GM12878 (cell line): ENCODE results near the gene CNR2. TPM values are rescaled to one million over a fixed set of nuclear protein-coding genes. Genes with fewer than 3 reads are reported as not detected.
A peak's percentile ranks its signal among the peaks of the same experiment; 100 is the strongest.

ENCODE experiments used
- ATAC-seq: fragments of 200-7000 bp; cut with Tn5 transposase; 3 replicates; pipeline ENCODE4 v1.9.1; 2020; ENCODE audit warnings: mild to moderate bottlenecking, moderate library complexity
- BruUV-seq: library from RNA; stranded (reverse); fragments of 400-500 nt; replicated peaks from 2 replicates; lab custom pipeline; 2021; lab: Mats Ljungman, UMichigan
- CTCF ChIA-PET: fragments of 300-600 bp; sonication (Branson Sonifier 250); formaldehyde crosslinking; extraction: SDS; loops from one replicate; lab custom pipeline; 2021; ENCODE audit warnings: inconsistent platforms; lab: Yijun Ruan, JAX
- POLR2A ChIA-PET: fragments of 350-600 bp; formaldehyde crosslinking; extraction: SDS; loops from one replicate; lab custom pipeline; 2021; ENCODE audit warnings: inconsistent platforms; lab: Charles Lee
- RAD21 ChIA-PET: fragments of 300-600 bp; sonication (Branson Sonifier 250); formaldehyde crosslinking; loops from one replicate; lab custom pipeline; 2023; ENCODE audit warnings: antibody characterized with exemption; ENCODE audit not compliant: unreplicated experiment; lab: Charles Lee
- SMC1A ChIA-PET: fragments of 300-600 bp; sonication (Branson Sonifier 250); formaldehyde crosslinking; loops from one replicate; lab custom pipeline; 2023; ENCODE audit not compliant: unreplicated experiment, uncharacterized antibody; lab: Charles Lee
- DNase-seq: peaks from one replicate; pipeline ENCODE4 v3.0.0-alpha.2; 2011; ENCODE audit warnings: low read depth, low spot score
- FAIRE-seq: peaks from 3 replicates; lab custom pipeline; 2011; peaks lifted over from hg19 to GRCh38; lab: Jason Lieb, UNC
- H2AFZ ChIP-seq: 2 replicates; pipeline ENCODE4 v1.6.0; 2011; ENCODE audit warnings: low read depth, low read length, control low read depth; ENCODE audit not compliant: control insufficient read depth
- H3K27ac ChIP-seq: 2 replicates; pipeline ENCODE4 v1.5.1; 2011; ENCODE audit warnings: control low read depth; ENCODE audit not compliant: control insufficient read depth, insufficient read depth
- H3K27me3 ChIP-seq, 2 experiments: replicated peaks in 1 of 2; 2 replicates each; pipeline versions ENCODE4 v1.6.0 to v1.6.1; 2011; ENCODE audit warnings: low read length in 1 of 2; ENCODE audit not compliant: control insufficient read depth in 2 of 2, insufficient read depth in 2 of 2
- H3K36me3 ChIP-seq, 2 experiments: 2 replicates each; pipeline ENCODE4 v1.5.1; 2011; ENCODE audit warnings: low read length in 1 of 2; ENCODE audit not compliant: control insufficient read depth in 2 of 2, insufficient read depth in 2 of 2
- H3K4me1 ChIP-seq: 2 replicates; pipeline ENCODE4 v1.6.1; 2011; ENCODE audit warnings: mild to moderate bottlenecking, low read length, moderate library complexity, mixed read lengths; ENCODE audit not compliant: control insufficient read depth, insufficient read depth
- H3K4me2 ChIP-seq: 2 replicates; pipeline ENCODE4 v1.6.0; 2011; ENCODE audit warnings: control low read depth; ENCODE audit not compliant: control insufficient read depth, insufficient read depth
- H3K4me3 ChIP-seq: fragments of 200-600 bp; sonication (generic); 2 replicates; pipeline ENCODE4 v1.5.1; 2016
- H3K79me2 ChIP-seq: 2 replicates; pipeline ENCODE4 v1.6.0; 2011; ENCODE audit warnings: low read length; ENCODE audit not compliant: control insufficient read depth, insufficient read depth
- H3K9ac ChIP-seq: 2 replicates; pipeline ENCODE4 v1.8.0; 2011; ENCODE audit warnings: low read length, control low read depth, mixed read lengths; ENCODE audit not compliant: control insufficient read depth, insufficient read depth
- H3K9me3 ChIP-seq: replicated peaks from 3 replicates; pipeline ENCODE4 v1.5.1; 2011; ENCODE audit warnings: mild to moderate bottlenecking, low read length; ENCODE audit not compliant: control insufficient read depth, insufficient read depth
- H4K20me1 ChIP-seq: 2 replicates; pipeline ENCODE4 v1.6.0; 2011; ENCODE audit not compliant: control insufficient read depth, insufficient read depth
- CBX5 ChIP-seq: sonication (generic); IDR thresholded peaks from 2 replicates; pipeline ENCODE4 v1.6.1; 2016; ENCODE audit warnings: low read depth, moderate library complexity, mild to moderate bottlenecking, inconsistent platforms
- CREM ChIP-seq: IDR thresholded peaks from 2 replicates; pipeline ENCODE4 v1.6.1; 2014; ENCODE audit warnings: antibody characterized with exemption, low read depth
- HCFC1 ChIP-seq: fragments of 150-350 bp; IDR thresholded peaks from 2 replicates; pipeline ENCODE4 v1.6.1; 2014; ENCODE audit warnings: low read length
- NFYB ChIP-seq: IDR thresholded peaks from 2 replicates; pipeline ENCODE4 v1.6.1; 2011; ENCODE audit warnings: low read depth, mild to moderate bottlenecking, low read length, improper control_type of control experiment, moderate library complexity; ENCODE audit not compliant: insufficient read depth
- PAX8 ChIP-seq: fragments of 450-650 bp; IDR thresholded peaks from 2 replicates; pipeline ENCODE4 v1.6.1; 2017; ENCODE audit warnings: mild to moderate bottlenecking, moderate library complexity
- TCF7 ChIP-seq: IDR thresholded peaks from 2 replicates; pipeline ENCODE4 v1.6.1; 2014; ENCODE audit warnings: antibody characterized with exemption, borderline replicate concordance
- YBX1 ChIP-seq: fragments of 450-650 bp; IDR thresholded peaks from 2 replicates; pipeline ENCODE4 v1.6.1; 2016; ENCODE audit warnings: antibody characterized with exemption
- ZNF24 ChIP-seq: fragments of 450-650 bp; IDR thresholded peaks from 2 replicates; pipeline ENCODE4 v1.6.1; 2017; ENCODE audit warnings: antibody characterized with exemption, mild to moderate bottlenecking
- ZNF274 ChIP-seq: IDR thresholded peaks from one replicate; pipeline ENCODE4 v1.8.0; 2011; ENCODE audit not compliant: insufficient read length, insufficient read depth
- ZNF384 ChIP-seq: IDR thresholded peaks from 2 replicates; pipeline ENCODE4 v1.6.1; 2012; ENCODE audit warnings: low read depth, mild to moderate bottlenecking, low read length, improper control_type of control experiment, borderline replicate concordance
- WGBS: methylation state at CpG from one replicate; pipeline ENCODE4 v1.1.6; 2016; ENCODE audit warnings: low lambda C conversion rate; ENCODE audit not compliant: insufficient replicate concordance, insufficient coverage; ENCODE audit errors: missing lambda C conversion rate; 5-methylcytosine and 5-hydroxymethylcytosine counted together
- in situ Hi-C: fragments of 300-500 bp; cut with MboI; formaldehyde crosslinking; loops from 9 replicates; pipeline ENCODE4 v1.14.3; 2018; ENCODE audit warnings: mixed read lengths
- intact Hi-C: fragments of 100-400 bp; cut with micrococcal nuclease; formaldehyde crosslinking; loops from one replicate; pipeline ENCODE4 v1.14.2; 2022; ENCODE audit not compliant: unreplicated experiment
- polyA plus RNA-seq, 11 experiments: library from polyadenylated mRNA; depleted of rRNA in 4 of 11; unstranded in 6 of 11; stranded (reverse) in 5 of 11; fragments of >200 nt; fragmentation: Nextera tagmentation in 4 of 11; fragmentation: Illumina TruSeq in 1 of 11; extraction: Ambion mirVana in 4 of 11; extraction: Trizol in 1 of 11; gene quantifications; 1 replicate in 1 of 11; 2 replicates in 10 of 11; pipeline versions ENCODE4 v1.2.1 to v1.2.3, GENCODE V29; 2011 to 2016; ENCODE audit warnings: inconsistent platforms in 2 of 11, missing spikeins in 2 of 11, low read depth in 1 of 11
- total RNA-seq, 4 experiments: library from RNA; depleted of rRNA in 3 of 4; stranded (reverse); fragments of >200 nt in 3 of 4; fragmentation: Illumina TruSeq in 1 of 4; extraction: Trizol in 1 of 4; gene quantifications; 2 replicates each; pipeline versions ENCODE4 v1.2.1 to v1.2.3, GENCODE V29; 2013 to 2021
- TF ChIP-seq, protein P1 (sequence below): fragments of 450-650 bp; IDR thresholded peaks from 2 replicates; pipeline ENCODE4 v1.6.1; 2017; ENCODE audit warnings: low read depth, mild to moderate bottlenecking, moderate library complexity
- TF ChIP-seq, protein P2 (sequence below): fragments of 450-650 bp; IDR thresholded peaks from 2 replicates; pipeline ENCODE4 v1.6.1; 2016; ENCODE audit warnings: mild to moderate bottlenecking
- TF ChIP-seq, protein P3 (sequence below): IDR thresholded peaks from 2 replicates; pipeline ENCODE4 v1.6.1; 2011; ENCODE audit warnings: borderline replicate concordance, low read depth, mild to moderate bottlenecking, moderate library complexity, mixed read lengths, low read length; ENCODE audit not compliant: insufficient read depth; ENCODE audit errors: extremely low read length

The CNR2 gene
- total and polyA plus RNA-seq, 10 of the 15 experiments (the other 5 are each of a cell fraction or from before 2014, with no cell fraction given), result 0.46 to 19.8 (median 12.2) TPM

DNA sequence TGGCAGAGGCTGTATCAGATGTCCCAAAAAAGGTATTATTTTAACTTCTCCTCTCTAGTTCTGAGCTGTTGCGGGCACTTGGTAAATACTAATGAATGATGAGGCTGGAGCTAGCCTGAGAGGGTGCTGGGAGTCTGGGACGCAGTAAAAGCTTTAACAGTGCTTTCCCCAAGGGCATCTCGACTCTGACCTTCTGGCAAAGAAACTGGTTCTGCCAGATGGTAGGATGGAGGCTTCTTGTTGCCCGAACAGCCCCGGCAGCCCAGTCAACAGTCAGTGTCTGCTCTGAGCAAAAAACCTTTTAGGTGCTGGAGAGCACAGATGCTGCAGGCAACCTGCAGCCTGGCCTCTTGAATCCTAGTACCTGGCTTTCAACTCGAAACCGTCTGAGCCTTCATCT lies 43.9 kb upstream of the CNR2 start:
- intact Hi-C loops, result loop anchor here (5.0 kb wide), 2 partner anchors 70 to 235 kb away; no protein-coding TSS in a partner anchor
- CTCF ChIA-PET, result interaction anchor here (0.9 to 2.8 kb wide), 12 partner anchors 7 to 113 kb away, joined by 3 to 10 read pairs (median 4); partner anchors contain the start of gene CNR2
- no peak for ATAC-seq

DNA sequence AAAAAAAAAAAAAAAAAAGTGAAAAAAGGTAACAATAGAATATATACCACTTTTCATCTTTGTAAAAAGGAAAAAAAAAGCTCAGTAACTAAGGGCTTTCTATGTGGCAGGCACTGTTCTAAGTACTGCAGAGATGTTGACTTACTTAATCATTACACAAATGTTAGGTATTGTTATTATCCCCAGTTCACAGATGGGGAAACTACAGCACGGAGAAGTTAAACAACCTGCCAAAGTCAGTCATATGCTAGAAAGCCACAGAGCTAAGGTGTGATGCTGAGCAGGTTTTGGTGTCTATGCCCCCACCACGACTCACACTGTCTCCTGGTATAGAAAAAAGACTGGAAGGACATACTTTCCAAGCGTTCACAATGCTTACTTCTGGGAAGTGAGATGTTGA lies 39.9 kb upstream of the CNR2 start:
- POLR2A ChIA-PET, result interaction anchor here (0.6 kb wide), 6 partner anchors 15 to 231 kb away, joined by 3 to 7 read pairs (median 4); partner anchors contain the start of gene LYPLA2
- Histone ChIP-seq H2AFZ (no peak overlapping the region), H3K4me3 (no peak overlapping the region), H4K20me1 (no peaks in the 10 kb centered on the region), H3K36me3 (no peaks in the 10 kb centered on the region), H3K27me3 (no peaks in the 10 kb centered on the region), H3K9me3 (no peaks in the 10 kb centered on the region; the same call in 2 of the 3 replicates), H3K4me2 (no peak overlapping the region), H3K27ac (no peak overlapping the region), H3K79me2 (no peaks in the 10 kb centered on the region; the same call in 1 of the 2 replicates), H3K9ac (no peak overlapping the region), H3K4me1 (peaks cover 24% of the 10 kb centered on the region)
- CTCF ChIA-PET, result interaction anchor here (0.7 to 1.3 kb wide), 5 partner anchors 36 to 171 kb away, joined by 3 to 7 read pairs (median 3); no protein-coding TSS in a partner anchor
- SMC1A ChIA-PET, result interaction anchor here (0.7 to 2.3 kb wide), 5 partner anchors 10 to 88 kb away, joined by 3 to 7 read pairs (median 4); no protein-coding TSS in a partner anchor
- ATAC-seq (peak; percentile 36), FAIRE-seq (no peak), DNase-seq (no peak)
- 41% methylated on average over 3 of the region's 3 CpGs for WGBS
- RAD21 ChIA-PET, result interaction anchor here (0.6 to 0.7 kb wide), 2 partner anchors 42 to 72 kb away, joined by 3 read pairs; no protein-coding TSS in a partner anchor
- no TSS peak for BruUV-seq
- intact Hi-C loops (no loop called here), in situ Hi-C loops (no loop called here)
- no peak for TF ChIP-seq HCFC1
- TF ChIP-seq, protein P1, sequence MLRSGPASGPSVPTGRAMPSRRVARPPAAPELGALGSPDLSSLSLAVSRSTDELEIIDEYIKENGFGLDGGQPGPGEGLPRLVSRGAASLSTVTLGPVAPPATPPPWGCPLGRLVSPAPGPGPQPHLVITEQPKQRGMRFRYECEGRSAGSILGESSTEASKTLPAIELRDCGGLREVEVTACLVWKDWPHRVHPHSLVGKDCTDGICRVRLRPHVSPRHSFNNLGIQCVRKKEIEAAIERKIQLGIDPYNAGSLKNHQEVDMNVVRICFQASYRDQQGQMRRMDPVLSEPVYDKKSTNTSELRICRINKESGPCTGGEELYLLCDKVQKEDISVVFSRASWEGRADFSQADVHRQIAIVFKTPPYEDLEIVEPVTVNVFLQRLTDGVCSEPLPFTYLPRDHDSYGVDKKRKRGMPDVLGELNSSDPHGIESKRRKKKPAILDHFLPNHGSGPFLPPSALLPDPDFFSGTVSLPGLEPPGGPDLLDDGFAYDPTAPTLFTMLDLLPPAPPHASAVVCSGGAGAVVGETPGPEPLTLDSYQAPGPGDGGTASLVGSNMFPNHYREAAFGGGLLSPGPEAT, result no peak
- no peak for TF ChIP-seq TCF7
- TF ChIP-seq NFYB, result no peak
- no peak for TF ChIP-seq ZNF384
- no peak for TF ChIP-seq PAX8
- TF ChIP-seq CREM, result no peak
- no peak for TF ChIP-seq YBX1
- TF ChIP-seq, protein P2, sequence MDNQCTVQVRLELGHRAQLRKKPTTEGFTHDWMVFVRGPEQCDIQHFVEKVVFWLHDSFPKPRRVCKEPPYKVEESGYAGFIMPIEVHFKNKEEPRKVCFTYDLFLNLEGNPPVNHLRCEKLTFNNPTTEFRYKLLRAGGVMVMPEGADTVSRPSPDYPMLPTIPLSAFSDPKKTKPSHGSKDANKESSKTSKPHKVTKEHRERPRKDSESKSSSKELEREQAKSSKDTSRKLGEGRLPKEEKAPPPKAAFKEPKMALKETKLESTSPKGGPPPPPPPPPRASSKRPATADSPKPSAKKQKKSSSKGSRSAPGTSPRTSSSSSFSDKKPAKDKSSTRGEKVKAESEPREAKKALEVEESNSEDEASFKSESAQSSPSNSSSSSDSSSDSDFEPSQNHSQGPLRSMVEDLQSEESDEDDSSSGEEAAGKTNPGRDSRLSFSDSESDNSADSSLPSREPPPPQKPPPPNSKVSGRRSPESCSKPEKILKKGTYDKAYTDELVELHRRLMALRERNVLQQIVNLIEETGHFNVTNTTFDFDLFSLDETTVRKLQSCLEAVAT, result no peak

More for the DNA sequence above, 43.9 kb upstream of the CNR2 start:
- Histone ChIP-seq H3K4me2 (no peak overlapping the region; the same call in 1 of the 2 replicates), H2AFZ (peak overlapping the region; percentile 17; the same call in 1 of the 2 replicates), H3K27me3 (no peaks in the 10 kb centered on the region), H3K9me3 (no peaks in the 10 kb centered on the region), H3K27ac (no peak overlapping the region), H3K9ac (no peak overlapping the region), H3K36me3 (peaks cover 0 to 3% of the 10 kb centered on the region in 2 experiments; a peak in 1 of 4 replicates), H3K79me2 (peaks cover 27% of the 10 kb centered on the region), H4K20me1 (no peaks in the 10 kb centered on the region), H3K4me1 (peaks cover 27% of the 10 kb centered on the region), H3K4me3 (no peak overlapping the region)
- ChIA-PET RAD21 (interaction anchor here (1.0 to 5.1 kb wide), 7 partner anchors 20 to 148 kb away, joined by 3 to 29 read pairs (median 6); partner anchors contain the start of gene SRSF10), POLR2A (interaction anchor here (0.6 to 8.1 kb wide), 6 partner anchors 22 to 71 kb away, joined by 3 to 108 read pairs (median 4); partner anchors contain the start of gene SRSF10), SMC1A (interaction anchor here (0.7 to 9.6 kb wide), 13 partner anchors 9 to 146 kb away, joined by 3 to 77 read pairs (median 4); no protein-coding TSS in a partner anchor)
- over 99% methylated on average over 7 of the region's 7 CpGs for WGBS
- no TSS peak for BruUV-seq
- TF ChIP-seq CBX5 (no peak), ZNF24 (no peak), ZNF274 (no peak)
- TF ChIP-seq, protein P3, sequence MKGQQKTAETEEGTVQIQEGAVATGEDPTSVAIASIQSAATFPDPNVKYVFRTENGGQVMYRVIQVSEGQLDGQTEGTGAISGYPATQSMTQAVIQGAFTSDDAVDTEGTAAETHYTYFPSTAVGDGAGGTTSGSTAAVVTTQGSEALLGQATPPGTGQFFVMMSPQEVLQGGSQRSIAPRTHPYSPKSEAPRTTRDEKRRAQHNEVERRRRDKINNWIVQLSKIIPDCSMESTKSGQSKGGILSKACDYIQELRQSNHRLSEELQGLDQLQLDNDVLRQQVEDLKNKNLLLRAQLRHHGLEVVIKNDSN, result no peak
- FAIRE-seq (no peak), DNase-seq (no peak)
- in situ Hi-C loops, result no loop called here
